ENCODE data around the gene PRSS21. TPM values are rescaled to one million over a fixed set of nuclear protein-coding genes. Genes with fewer than 3 reads are reported as not detected.

Gene PRSS21
- total RNA-seq, 2 donors from 2014 or later, result 1.6 TPM; not detected in 1

GRCh38 chr16:2856061-2856670 is 39.1 kb downstream of the PRSS21 start:
- Mint-ChIP-seq H3K36me3 (ENCODE audit: low read depth) (peaks cover 2% of the 10 kb centered on the region), H3K27ac (no peak overlapping the region), H3K4me1 (peaks cover 4% of the 10 kb centered on the region), H3K27me3 (peaks cover 8% of the 10 kb centered on the region), H3K4me3 (peak overlapping the region; percentile 28)
- ATAC-seq (peak; percentile 50), DNase-seq (no peak)
- H3K9me3 ChIP-seq (ENCODE audit: control insufficient read depth, low read length, poor library complexity, severe bottlenecking), result no peaks in the 10 kb centered on the region

GRCh38 chr16:2856686-2857450 is 39.8 kb downstream of the PRSS21 start:
- peak overlapping the region; percentile 91 for H3K27ac Mint-ChIP-seq

GRCh38 chr16:2857451-2858244 is 40.6 kb downstream of the PRSS21 start, which contains the start of gene PRSS22:
PRSS22 (minus strand) TSS chr16:2858170; CDS start chr16:2858104, 66 bp downstream.
- peak; percentile 60 for ATAC-seq
- H3K4me1 Mint-ChIP-seq, result peaks cover 4% of the 10 kb centered on the region
- peak within 1 kb of the TSS; percentile 91 for H3K27ac Mint-ChIP-seq
- peak within 1 kb of the TSS; percentile 95 for H3K4me3 Mint-ChIP-seq
- H3K9me3 ChIP-seq (ENCODE audit: control insufficient read depth, low read length, poor library complexity, severe bottlenecking), result no peaks in the 10 kb centered on the region
- no peak for DNase-seq
- peaks cover 2% of the 10 kb centered on the region for H3K36me3 Mint-ChIP-seq (ENCODE audit: low read depth)
- H3K27me3 Mint-ChIP-seq, result peaks cover 10% of the 10 kb centered on the region

More at GRCh38 chr16:2856686-2857450, 39.8 kb downstream of the PRSS21 start:
- DNase-seq (no peak), ATAC-seq (no peak)
- Mint-ChIP-seq H3K27me3 (peaks cover 10% of the 10 kb centered on the region), H3K36me3 (ENCODE audit: low read depth) (peaks cover 2% of the 10 kb centered on the region), H3K4me3 (peak overlapping the region; percentile 31), H3K4me1 (peaks cover 4% of the 10 kb centered on the region)
- H3K9me3 ChIP-seq (ENCODE audit: control insufficient read depth, low read length, poor library complexity, severe bottlenecking), result no peaks in the 10 kb centered on the region

- no peaks in the 10 kb centered on the region for H3K9me3 ChIP-seq (ENCODE audit: control insufficient read depth, low read length, poor library complexity, severe bottlenecking)
- H3K4me1 Mint-ChIP-seq, result peaks cover 4% of the 10 kb centered on the region
- peak overlapping the region; percentile 56 for H3K4me3 Mint-ChIP-seq
- peak overlapping the region; percentile 91 for H3K27ac Mint-ChIP-seq
- DNase-seq (no peak), ATAC-seq (peak; percentile 24)
- peaks cover 10% of the 10 kb centered on the region for H3K27me3 Mint-ChIP-seq
- H3K36me3 Mint-ChIP-seq (ENCODE audit: low read depth), result peaks cover 2% of the 10 kb centered on the region
Observed at GRCh38 chr16:2858245-2859025, 41.4 kb downstream of the PRSS21 start.

GRCh38 chr16:2859686-2860265 is 42.7 kb downstream of the PRSS21 start:
- no peak overlapping the region for H3K4me3 Mint-ChIP-seq
- H3K27me3 Mint-ChIP-seq, result peaks cover 15% of the 10 kb centered on the region
- H3K27ac Mint-ChIP-seq, result no peak overlapping the region
- ATAC-seq (no peak), DNase-seq (no peak)
- peaks cover 2% of the 10 kb centered on the region for H3K36me3 Mint-ChIP-seq (ENCODE audit: low read depth)
- H3K9me3 ChIP-seq (ENCODE audit: control insufficient read depth, low read length, poor library complexity, severe bottlenecking), result no peaks in the 10 kb centered on the region
- H3K4me1 Mint-ChIP-seq, result peaks cover 4% of the 10 kb centered on the region

- peaks cover 2% of the 10 kb centered on the region for H3K36me3 Mint-ChIP-seq (ENCODE audit: low read depth)
Observed at GRCh38 chr16:2860826-2861567, 44.0 kb downstream of the PRSS21 start.

GRCh38 chr16:2865651-2866050 is 48.6 kb downstream of the PRSS21 start:
- DNase-seq, result no peak

More at GRCh38 chr16:2860826-2861567, 44.0 kb downstream of the PRSS21 start:
- Mint-ChIP-seq H3K27ac (no peak overlapping the region), H3K4me1 (peaks cover 8% of the 10 kb centered on the region), H3K4me3 (no peak overlapping the region), H3K27me3 (peaks cover 15% of the 10 kb centered on the region)
- H3K9me3 ChIP-seq (ENCODE audit: control insufficient read depth, low read length, poor library complexity, severe bottlenecking), result no peaks in the 10 kb centered on the region
- ATAC-seq, result no peak
- DNase-seq, result no peak

GRCh38 chr16:2866431-2866830 is 49.4 kb downstream of the PRSS21 start:
- H3K27ac Mint-ChIP-seq, result peak overlapping the region; percentile 79
- peak overlapping the region; percentile 65 for H3K4me3 Mint-ChIP-seq

More at GRCh38 chr16:2865651-2866050, 48.6 kb downstream of the PRSS21 start:
- Mint-ChIP-seq H3K36me3 (ENCODE audit: low read depth) (no peaks in the 10 kb centered on the region), H3K27ac (peak overlapping the region; percentile 79), H3K4me3 (no peak overlapping the region), H3K27me3 (peaks cover 9% of the 10 kb centered on the region), H3K4me1 (peaks cover 18% of the 10 kb centered on the region)
- ATAC-seq, result no peak
- H3K9me3 ChIP-seq (ENCODE audit: control insufficient read depth, low read length, poor library complexity, severe bottlenecking), result no peaks in the 10 kb centered on the region

GRCh38 chr16:2867661-2867986 is 50.6 kb downstream of the PRSS21 start:
- no peaks in the 10 kb centered on the region for H3K9me3 ChIP-seq (ENCODE audit: control insufficient read depth, low read length, poor library complexity, severe bottlenecking)
- DNase-seq (no peak), ATAC-seq (no peak)
- Mint-ChIP-seq H3K36me3 (ENCODE audit: low read depth) (no peaks in the 10 kb centered on the region), H3K4me1 (peaks cover 18% of the 10 kb centered on the region), H3K27me3 (peaks cover 4% of the 10 kb centered on the region), H3K27ac (peak overlapping the region; percentile 93), H3K4me3 (peak overlapping the region; percentile 89)

More at GRCh38 chr16:2866431-2866830, 49.4 kb downstream of the PRSS21 start:
- no peaks in the 10 kb centered on the region for H3K9me3 ChIP-seq (ENCODE audit: control insufficient read depth, low read length, poor library complexity, severe bottlenecking)
- peaks cover 4% of the 10 kb centered on the region for H3K27me3 Mint-ChIP-seq
- DNase-seq, result no peak
- peaks cover 18% of the 10 kb centered on the region for H3K4me1 Mint-ChIP-seq
- peak; percentile 29 for ATAC-seq
- H3K36me3 Mint-ChIP-seq (ENCODE audit: low read depth), result no peaks in the 10 kb centered on the region

- no peaks in the 10 kb centered on the region for H3K9me3 ChIP-seq (ENCODE audit: control insufficient read depth, low read length, poor library complexity, severe bottlenecking)
- Mint-ChIP-seq H3K27me3 (peaks cover 4% of the 10 kb centered on the region), H3K4me3 (peak overlapping the region; percentile 89), H3K36me3 (ENCODE audit: low read depth) (no peaks in the 10 kb centered on the region), H3K27ac (peak overlapping the region; percentile 93), H3K4me1 (peaks cover 18% of the 10 kb centered on the region)
- peak; percentile 97 for ATAC-seq
- peak; percentile 90 to 99 (median 94) for DNase-seq
Observed at GRCh38 chr16:2867987-2868789, 51.2 kb downstream of the PRSS21 start.

Measured in T-helper 17 cell (primary cell).